GM06990 (cell line): Measurements from ENCODE around the gene UBXN6.

Experiments
- DNase-seq: peaks from one replicate; pipeline ENCODE4 v3.0.0-alpha.2; 2011; ENCODE audit not compliant: insufficient read length; ENCODE audit errors: extremely low read depth
- H3K27me3 ChIP-seq: replicated peaks from 2 replicates; pipeline ENCODE4 v1.6.0; 2011; ENCODE audit warnings: low read length; ENCODE audit not compliant: control insufficient read depth, insufficient read depth
- H3K36me3 ChIP-seq: 2 replicates; pipeline ENCODE4 v1.5.1; 2011; ENCODE audit warnings: low read length; ENCODE audit not compliant: control insufficient read depth, insufficient read depth
- H3K4me3 ChIP-seq: replicated peaks from 2 replicates; pipeline ENCODE4 v1.5.1; 2011; ENCODE audit warnings: low read depth, mild to moderate bottlenecking, control low read depth, low read length
- TF ChIP-seq, protein P1 (sequence below): IDR thresholded peaks from 2 replicates; pipeline ENCODE4 v1.5.1; 2011; ENCODE audit warnings: low read length, control low read depth, mild to moderate bottlenecking, inconsistent platforms; ENCODE audit not compliant: insufficient read depth, poor library complexity, severe bottlenecking

The UBXN6 gene

GRCh38 chr19:4443188-4443587 is 14.4 kb downstream of the UBXN6 start:
- peaks cover 35% of the 10 kb centered on the region for H3K36me3 ChIP-seq
- TF ChIP-seq, protein P1, sequence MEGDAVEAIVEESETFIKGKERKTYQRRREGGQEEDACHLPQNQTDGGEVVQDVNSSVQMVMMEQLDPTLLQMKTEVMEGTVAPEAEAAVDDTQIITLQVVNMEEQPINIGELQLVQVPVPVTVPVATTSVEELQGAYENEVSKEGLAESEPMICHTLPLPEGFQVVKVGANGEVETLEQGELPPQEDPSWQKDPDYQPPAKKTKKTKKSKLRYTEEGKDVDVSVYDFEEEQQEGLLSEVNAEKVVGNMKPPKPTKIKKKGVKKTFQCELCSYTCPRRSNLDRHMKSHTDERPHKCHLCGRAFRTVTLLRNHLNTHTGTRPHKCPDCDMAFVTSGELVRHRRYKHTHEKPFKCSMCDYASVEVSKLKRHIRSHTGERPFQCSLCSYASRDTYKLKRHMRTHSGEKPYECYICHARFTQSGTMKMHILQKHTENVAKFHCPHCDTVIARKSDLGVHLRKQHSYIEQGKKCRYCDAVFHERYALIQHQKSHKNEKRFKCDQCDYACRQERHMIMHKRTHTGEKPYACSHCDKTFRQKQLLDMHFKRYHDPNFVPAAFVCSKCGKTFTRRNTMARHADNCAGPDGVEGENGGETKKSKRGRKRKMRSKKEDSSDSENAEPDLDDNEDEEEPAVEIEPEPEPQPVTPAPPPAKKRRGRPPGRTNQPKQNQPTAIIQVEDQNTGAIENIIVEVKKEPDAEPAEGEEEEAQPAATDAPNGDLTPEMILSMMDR, result no peak
- no peak overlapping the region for H3K4me3 ChIP-seq
- H3K27me3 ChIP-seq, result no peaks in the 10 kb centered on the region
- DNase-seq, result no peak

DNA sequence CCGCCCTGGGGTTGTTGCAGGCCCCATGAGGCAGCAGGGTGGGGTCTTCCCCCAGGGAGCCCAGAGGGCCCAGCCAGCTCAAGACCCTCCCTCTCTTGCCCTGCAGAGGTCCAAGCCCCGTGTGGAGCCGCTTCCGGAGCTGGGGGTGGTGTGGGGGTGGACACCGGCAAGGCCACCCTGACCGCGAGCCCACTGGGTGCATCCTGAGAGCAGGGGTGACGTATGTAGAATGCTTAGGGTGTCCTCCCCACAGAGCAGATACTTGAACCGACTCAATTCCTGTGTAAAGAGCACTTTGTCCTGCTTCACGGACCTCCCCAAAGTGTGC is 14.8 kb downstream of the UBXN6 start:
- H3K36me3 ChIP-seq, result peaks cover 31% of the 10 kb centered on the region
- no peak for DNase-seq
- no peak overlapping the region for H3K4me3 ChIP-seq
- TF ChIP-seq, protein P1, result no peak
- no peaks in the 10 kb centered on the region for H3K27me3 ChIP-seq

DNA sequence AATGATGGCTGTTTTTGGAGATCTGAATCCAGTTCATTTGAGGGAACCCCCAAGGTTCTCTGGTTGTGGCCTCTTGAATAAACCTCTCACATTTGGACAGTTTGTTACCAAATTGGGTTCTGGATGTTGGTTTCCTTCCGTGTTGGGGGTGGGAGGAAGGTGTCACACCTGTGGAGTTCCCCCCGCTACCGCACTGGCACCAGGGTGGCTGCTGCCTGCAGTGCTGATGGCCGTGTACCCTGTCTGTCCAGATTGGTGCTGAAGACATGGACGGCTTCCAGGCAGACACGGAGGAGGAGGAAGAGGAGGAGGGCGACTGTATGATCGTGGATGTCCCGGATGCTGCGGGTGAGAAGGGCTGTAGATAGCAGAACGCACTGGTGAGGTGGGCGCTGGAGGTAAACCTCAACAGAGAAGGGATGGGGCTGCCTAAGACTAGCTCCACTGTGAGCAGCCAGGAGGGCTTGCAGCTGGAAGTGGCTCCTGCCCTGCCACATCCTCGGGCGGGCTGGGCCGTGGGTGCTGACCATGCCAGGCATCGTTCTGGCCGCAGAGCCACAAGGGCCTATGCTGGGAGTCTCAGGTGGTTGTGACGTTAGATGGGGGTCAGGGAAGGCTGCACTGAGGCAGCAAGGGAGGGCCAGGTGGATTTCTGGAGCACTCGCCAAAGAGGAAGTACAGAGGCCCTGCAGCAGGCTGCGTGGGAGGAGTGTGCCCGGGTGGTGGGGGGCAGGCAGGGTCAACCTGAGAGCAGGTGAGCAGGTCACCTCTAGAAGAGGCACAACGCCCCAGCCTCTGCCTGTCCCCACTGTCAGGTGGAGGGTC is 15.4 kb downstream of the UBXN6 start:
- no peaks in the 10 kb centered on the region for H3K27me3 ChIP-seq
- no peak for DNase-seq
- peaks cover 28% of the 10 kb centered on the region for H3K36me3 ChIP-seq
- TF ChIP-seq, protein P1, result no peak
- H3K4me3 ChIP-seq, result no peak overlapping the region

GRCh38 chr19:4439243-4439642 is 18.4 kb downstream of the UBXN6 start:
- Histone ChIP-seq H3K36me3 (peaks cover 13% of the 10 kb centered on the region), H3K4me3 (no peak overlapping the region), H3K27me3 (no peaks in the 10 kb centered on the region)
- TF ChIP-seq, protein P1, result no peak
- no peak for DNase-seq

DNA sequence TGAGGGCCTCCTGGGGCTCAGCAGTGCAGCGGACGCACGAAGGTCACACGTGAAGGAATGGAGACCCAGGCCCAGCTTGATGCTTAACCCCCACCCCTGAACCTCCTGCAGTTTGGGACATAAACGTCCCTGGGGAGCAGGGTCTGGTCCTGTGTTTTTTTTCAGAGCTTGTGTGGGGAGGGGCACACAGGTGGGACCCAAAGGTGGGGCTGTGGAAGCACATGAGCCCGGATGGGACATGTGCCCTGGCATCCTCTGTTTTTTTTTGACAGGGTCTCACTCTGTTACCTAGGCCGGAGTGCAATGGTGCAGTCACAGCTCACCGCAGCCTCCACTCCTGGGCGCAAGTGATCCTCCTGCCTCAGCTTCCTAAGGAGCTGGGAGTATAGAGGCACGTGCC is 20.5 kb downstream of the UBXN6 start:
- no peak for DNase-seq
- no peak overlapping the region for H3K4me3 ChIP-seq
- TF ChIP-seq, protein P1, result no peak
- peaks cover 20% of the 10 kb centered on the region for H3K36me3 ChIP-seq
- H3K27me3 ChIP-seq, result no peaks in the 10 kb centered on the region
